GM18507 (cell line): ENCODE measurements around the gene CDKN2B-AS1.
"Not testable (repeated sequence)": the region's sequence is repeated elsewhere in the genome, so short reads cannot be mapped to it uniquely, and the experiment has no call there.

Experiments used
- DNase-seq: peaks from one replicate; pipeline ENCODE4 v3.0.0; 2011; ENCODE audit warnings: low read depth; ENCODE audit not compliant: insufficient read length; ENCODE audit errors: extremely low spot score
- FAIRE-seq: peaks from 2 replicates; lab custom pipeline; 2011; peaks lifted over from hg19 to GRCh38; lab: Jason Lieb, UNC

CDKN2B-AS1 gene

GRCh38 chr9:22039258-22039657, 44.7 kb downstream of the CDKN2B-AS1 start:
- DNase-seq (no peak), FAIRE-seq (no peak)

DNA sequence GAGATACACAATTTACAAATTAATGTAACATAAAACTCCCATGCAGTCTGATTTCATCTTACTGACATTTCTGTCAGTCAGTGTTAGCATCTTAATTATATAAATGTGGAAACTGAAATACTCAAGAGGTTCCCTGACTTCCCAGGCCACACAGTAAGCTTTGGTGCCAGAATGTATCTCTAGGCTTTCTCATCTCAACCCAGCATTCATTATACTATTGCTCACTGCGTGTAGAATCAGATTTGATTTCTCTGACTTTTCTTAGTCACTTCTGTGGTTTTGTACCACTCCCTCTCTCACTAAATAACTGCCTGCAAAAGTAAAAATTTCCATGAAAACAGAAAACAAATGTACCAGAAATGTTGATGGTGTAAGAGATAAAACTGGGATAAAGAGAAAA, 46.2 kb downstream of the CDKN2B-AS1 start:
- DNase-seq (no peak), FAIRE-seq (no peak)

GRCh38 chr9:22041344-22041743, 46.8 kb downstream of the CDKN2B-AS1 start:
- DNase-seq (no peak), FAIRE-seq (no peak)

DNA sequence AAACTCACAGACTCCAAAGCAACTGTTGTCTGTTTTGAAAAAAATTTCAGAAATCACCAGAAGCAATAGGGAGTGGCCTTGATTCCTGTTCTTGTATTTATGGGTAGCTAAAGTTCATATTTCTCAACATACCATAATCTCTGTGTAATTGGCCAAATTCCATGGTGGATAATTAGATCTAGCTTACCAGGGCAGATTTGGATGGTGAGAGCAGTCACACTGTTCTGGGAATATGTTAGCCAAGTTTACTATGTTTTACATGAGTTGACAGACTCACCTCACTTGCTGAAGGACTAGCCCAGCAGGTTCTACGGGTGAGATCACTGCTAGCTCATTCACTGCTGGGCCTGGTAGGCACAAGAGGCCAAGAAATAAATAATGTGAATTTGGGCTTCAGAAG, 47.2 kb downstream of the CDKN2B-AS1 start:
- DNase-seq = no peak
- FAIRE-seq = no peak

DNA sequence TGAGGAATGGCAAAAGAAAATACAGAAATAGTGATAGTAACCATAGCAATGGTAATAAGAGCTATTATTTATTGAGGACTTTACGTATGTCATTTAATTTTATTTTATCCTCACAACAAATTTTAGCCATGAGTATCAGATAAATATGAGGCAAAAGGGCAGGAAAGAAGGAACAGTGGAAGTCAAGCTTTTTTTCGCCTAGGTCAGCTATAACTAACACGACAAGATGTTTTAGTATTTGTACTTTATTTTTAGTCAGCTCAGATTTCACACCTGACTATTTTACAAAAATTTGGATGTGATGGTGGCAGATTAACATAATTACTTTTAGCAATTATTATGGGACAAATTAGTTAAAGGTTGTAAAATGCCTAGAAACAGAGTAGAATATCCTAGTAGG, 49.3 kb downstream of the CDKN2B-AS1 start:
- DNase-seq (no peak), FAIRE-seq (no peak)

DNA sequence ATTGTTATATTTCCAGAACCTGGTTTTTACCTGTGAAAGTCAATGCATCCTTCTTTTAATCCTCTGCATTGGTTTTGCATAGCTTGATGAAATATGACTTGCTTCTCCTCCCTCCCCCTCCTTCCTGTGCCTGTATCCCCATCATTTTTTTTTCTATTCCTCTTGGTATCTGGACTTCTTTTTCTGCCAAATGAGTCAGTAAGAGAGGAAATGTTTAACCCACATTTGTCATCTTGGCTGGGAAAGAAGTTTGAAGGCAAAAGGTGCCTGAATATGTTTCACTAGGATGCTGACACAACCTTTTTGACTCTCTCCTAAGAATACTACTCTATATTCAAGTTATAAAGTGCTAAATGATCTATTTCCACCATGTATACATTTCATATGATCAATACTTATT, 50.0 kb downstream of the CDKN2B-AS1 start:
- FAIRE-seq (no peak), DNase-seq (no peak)

- DNase-seq (no peak), FAIRE-seq (no peak)
Observed at GRCh38 chr9:22045423-22045822, 50.8 kb downstream of the CDKN2B-AS1 start.

GRCh38 chr9:22046243-22046885, 51.8 kb downstream of the CDKN2B-AS1 start:
- DNase-seq = no peak
- no peak for FAIRE-seq

GRCh38 chr9:22047596-22047995, 53.0 kb downstream of the CDKN2B-AS1 start:
- FAIRE-seq = no peak

GRCh38 chr9:22049411-22049810, 54.8 kb downstream of the CDKN2B-AS1 start:
- FAIRE-seq (no peak), DNase-seq (no peak)

More at GRCh38 chr9:22047596-22047995, 53.0 kb downstream of the CDKN2B-AS1 start:
- DNase-seq = no peak

GRCh38 chr9:22050924-22051323, 56.3 kb downstream of the CDKN2B-AS1 start:
- FAIRE-seq (peak; percentile 31), DNase-seq (no peak)

DNA sequence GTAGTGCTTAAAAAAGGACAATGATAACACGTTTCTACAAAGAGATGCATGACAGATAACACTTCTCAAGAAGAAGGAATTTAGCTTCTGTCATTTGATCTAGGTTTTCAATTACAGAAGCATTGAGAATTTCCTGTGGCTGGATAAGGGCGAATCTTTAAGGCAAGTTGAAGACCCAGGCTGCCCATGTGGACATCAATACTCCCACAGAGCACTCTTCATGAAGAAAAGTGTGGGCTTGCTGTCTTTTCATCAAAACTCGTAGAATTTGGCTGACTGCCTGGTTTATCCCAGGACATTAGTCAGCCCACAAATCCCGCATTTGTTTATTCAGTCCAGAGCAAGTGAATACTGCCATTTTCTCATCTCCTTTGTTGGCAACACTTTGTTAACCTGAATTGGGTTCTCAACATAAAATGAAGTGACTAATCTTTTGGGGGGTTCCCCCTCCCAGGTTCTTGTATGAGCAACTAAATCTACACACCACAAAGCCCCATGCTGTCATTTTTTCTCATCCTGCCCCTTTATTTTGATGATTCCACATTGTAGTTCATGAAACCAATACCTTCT, 57.9 kb downstream of the CDKN2B-AS1 start:
- no peak for DNase-seq
- FAIRE-seq = no peak

GRCh38 chr9:22053178-22053577, 58.6 kb downstream of the CDKN2B-AS1 start:
- DNase-seq (no peak), FAIRE-seq (no peak)

GRCh38 chr9:22054076-22054475, 59.5 kb downstream of the CDKN2B-AS1 start:
- no peak for FAIRE-seq
- DNase-seq = no peak

GRCh38 chr9:22054529-22054928, 59.9 kb downstream of the CDKN2B-AS1 start:
- DNase-seq (no peak), FAIRE-seq (no peak)

DNA sequence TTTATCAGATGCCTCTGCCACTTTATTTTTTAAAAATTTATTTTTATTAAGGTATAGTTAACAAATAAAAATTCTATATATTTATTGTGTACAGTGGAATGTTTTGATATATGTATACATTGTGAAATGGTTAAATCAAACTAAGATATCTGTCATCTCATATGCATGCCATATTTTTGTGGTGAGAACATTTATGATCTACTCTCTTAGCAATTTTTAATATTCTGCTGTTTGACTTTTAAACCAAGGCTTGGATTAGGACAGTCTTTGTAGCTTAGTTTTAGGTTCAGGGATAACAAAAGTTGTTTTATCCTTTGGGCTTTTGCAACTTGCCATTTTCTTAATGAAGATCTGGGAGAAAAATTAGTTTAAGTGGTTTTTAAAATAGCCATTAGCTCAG, 60.5 kb downstream of the CDKN2B-AS1 start:
- FAIRE-seq (no peak), DNase-seq (no peak)

DNA sequence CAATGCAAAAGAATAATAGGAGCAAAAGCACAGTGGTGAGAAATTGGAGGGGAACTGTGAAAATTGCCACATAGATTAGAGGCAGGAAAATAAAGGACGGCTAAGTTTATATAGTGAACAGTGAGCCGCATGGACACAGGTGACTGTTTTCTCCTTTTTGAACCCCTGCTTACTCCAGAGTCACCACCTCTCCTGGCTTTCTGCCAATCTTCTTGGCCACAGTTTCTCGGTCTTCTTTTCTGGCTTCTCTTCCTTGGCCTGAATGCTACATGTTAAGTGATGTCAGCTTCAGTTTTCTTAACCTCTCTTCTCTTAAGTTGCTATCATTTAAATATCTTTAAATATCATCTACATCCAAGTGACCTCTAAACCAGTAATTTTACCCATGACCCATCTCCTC, 61.8 kb downstream of the CDKN2B-AS1 start:
- DNase-seq = no peak
- FAIRE-seq = no peak

GRCh38 chr9:22057972-22058371, 63.4 kb downstream of the CDKN2B-AS1 start:
- DNase-seq, FAIRE-seq: not testable (repeated sequence)

DNA sequence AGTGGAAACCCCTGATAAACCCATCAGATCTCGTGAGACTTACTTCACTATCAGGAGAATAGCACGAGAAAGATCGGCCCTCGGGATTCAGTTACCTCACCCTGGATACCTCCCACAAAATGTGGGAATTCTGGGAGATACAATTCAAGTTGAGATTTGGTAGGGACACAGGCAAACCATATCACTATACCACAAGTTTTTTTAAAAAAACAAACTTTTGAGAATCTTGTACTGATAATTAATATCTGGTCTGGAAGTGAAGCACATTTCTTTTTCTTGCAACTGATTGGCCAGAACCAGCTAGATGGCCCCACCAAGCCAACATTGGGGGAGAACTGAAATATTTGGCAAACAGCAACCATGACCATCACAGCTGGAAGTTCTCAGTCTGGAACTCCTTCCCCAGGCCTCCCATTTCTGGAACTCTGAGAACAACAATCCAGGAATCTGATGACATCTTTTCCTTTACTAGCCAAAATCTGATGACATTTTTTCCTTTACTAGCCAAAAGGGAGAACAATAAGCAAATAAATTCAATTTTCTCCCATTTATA, 66.3 kb downstream of the CDKN2B-AS1 start:
- FAIRE-seq = no peak

GRCh38 chr9:22064957-22065356, 70.4 kb downstream of the CDKN2B-AS1 start:
- DNase-seq (no peak), FAIRE-seq (no peak)

More for the DNA sequence above, 66.3 kb downstream of the CDKN2B-AS1 start:
- no peak for DNase-seq
